ENCODE measurements around the gene RERE.

- TF ChIP-seq, protein P1, sequence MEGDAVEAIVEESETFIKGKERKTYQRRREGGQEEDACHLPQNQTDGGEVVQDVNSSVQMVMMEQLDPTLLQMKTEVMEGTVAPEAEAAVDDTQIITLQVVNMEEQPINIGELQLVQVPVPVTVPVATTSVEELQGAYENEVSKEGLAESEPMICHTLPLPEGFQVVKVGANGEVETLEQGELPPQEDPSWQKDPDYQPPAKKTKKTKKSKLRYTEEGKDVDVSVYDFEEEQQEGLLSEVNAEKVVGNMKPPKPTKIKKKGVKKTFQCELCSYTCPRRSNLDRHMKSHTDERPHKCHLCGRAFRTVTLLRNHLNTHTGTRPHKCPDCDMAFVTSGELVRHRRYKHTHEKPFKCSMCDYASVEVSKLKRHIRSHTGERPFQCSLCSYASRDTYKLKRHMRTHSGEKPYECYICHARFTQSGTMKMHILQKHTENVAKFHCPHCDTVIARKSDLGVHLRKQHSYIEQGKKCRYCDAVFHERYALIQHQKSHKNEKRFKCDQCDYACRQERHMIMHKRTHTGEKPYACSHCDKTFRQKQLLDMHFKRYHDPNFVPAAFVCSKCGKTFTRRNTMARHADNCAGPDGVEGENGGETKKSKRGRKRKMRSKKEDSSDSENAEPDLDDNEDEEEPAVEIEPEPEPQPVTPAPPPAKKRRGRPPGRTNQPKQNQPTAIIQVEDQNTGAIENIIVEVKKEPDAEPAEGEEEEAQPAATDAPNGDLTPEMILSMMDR (conservative IDR thresholded peaks at IDR 0.05 in 1 of 2, IDR thresholded peaks at IDR 0.05 in 1 of 2; ENCODE audit: extremely low read depth in 1 of 2, insufficient read depth in 1 of 2, low read depth in 1 of 2, low read length in 2 of 2): no peak
- TF ChIP-seq EZH2 (IDR thresholded peaks at IDR 0.05; ENCODE audit: borderline replicate concordance, low read length): no peak
Observed at GRCh38 chr1:8409606-8410005, 407.8 kb downstream of the RERE start.
